Right cardiac atrium (tissue), 5 donors: ENCODE results near the gene ISG15. TPM values are rescaled to one million over a fixed set of nuclear protein-coding genes. Genes with fewer than 3 reads are reported as not detected.

Experiments used
- ATAC-seq, 2 donors: fragments of 200-7000 bp; cut with Tn5 transposase; one replicate each; pipeline versions ENCODE4 v1.8.0 to v1.9.1; 2020; ENCODE audit warnings: moderate library complexity in 2 of 2, mild to moderate bottlenecking in 1 of 2
- DNase-seq, 3 donors: peaks; one replicate each; pipeline ENCODE4 v3.0.0-alpha.2; 2020
- H3K27ac ChIP-seq: one replicate; pipeline ENCODE4 v1.5.1; 2013; ENCODE audit warnings: mild to moderate bottlenecking, low read length, control low read depth, moderate library complexity
- H3K27me3 ChIP-seq: one replicate; pipeline ENCODE4 v1.6.1; 2013; ENCODE audit not compliant: control insufficient read depth, insufficient read depth
- H3K4me1 ChIP-seq: one replicate; pipeline ENCODE4 v1.6.1; 2013; ENCODE audit warnings: low read length; ENCODE audit not compliant: control insufficient read depth, insufficient read depth
- H3K4me3 ChIP-seq: one replicate; pipeline ENCODE4 v1.5.1; 2013; ENCODE audit warnings: low read length, control low read depth
- H3K9me3 ChIP-seq: one replicate; pipeline ENCODE4 v1.6.1; 2013; ENCODE audit warnings: low read length; ENCODE audit not compliant: control insufficient read depth
- WGBS: extraction: QIAGEN DNeasy Blood & Tissue Kit; methylation state at CpG from one replicate; pipeline ENCODE4 v1.1.7; 2013; 5-methylcytosine and 5-hydroxymethylcytosine counted together
- intact Hi-C, 4 donors: fragments of 100-400 bp; cut with DNase I; formaldehyde crosslinking; loops; one replicate each; pipeline versions ENCODE4 v1.11.0 to v1.14.0; 2022 to 2023
- polyA plus RNA-seq: library from polyadenylated mRNA; stranded (reverse); fragments of 200-250 nt; gene quantifications from one replicate; pipeline ENCODE4 v1.2.3, GENCODE V29; 2013
- total RNA-seq, 4 donors: library from RNA; stranded (reverse); fragmentation: NEBNext Ultra II Directional; extraction: Animal tissue kit (Norgen Biotek cat#: 25700); gene quantifications; one replicate each; pipeline ENCODE4 v1.2.1, GENCODE V29; 2021
- donor health status: healthy with polysubstance abuse.
- donor health status: DM: no; HTN: yes; CAD: no.
- donor health status: DM: no; HTN: no; CAD: no.
- donor health status: DM: no; HTN: yes; CAD: no; lungs with severe emphysema.
- donor health status: DM: yes; HTN: yes; CAD: no.

ISG15 gene
- total and polyA plus RNA-seq, 5 donors, result 16.1 to 65.5 (median 24.8) TPM

DNA sequence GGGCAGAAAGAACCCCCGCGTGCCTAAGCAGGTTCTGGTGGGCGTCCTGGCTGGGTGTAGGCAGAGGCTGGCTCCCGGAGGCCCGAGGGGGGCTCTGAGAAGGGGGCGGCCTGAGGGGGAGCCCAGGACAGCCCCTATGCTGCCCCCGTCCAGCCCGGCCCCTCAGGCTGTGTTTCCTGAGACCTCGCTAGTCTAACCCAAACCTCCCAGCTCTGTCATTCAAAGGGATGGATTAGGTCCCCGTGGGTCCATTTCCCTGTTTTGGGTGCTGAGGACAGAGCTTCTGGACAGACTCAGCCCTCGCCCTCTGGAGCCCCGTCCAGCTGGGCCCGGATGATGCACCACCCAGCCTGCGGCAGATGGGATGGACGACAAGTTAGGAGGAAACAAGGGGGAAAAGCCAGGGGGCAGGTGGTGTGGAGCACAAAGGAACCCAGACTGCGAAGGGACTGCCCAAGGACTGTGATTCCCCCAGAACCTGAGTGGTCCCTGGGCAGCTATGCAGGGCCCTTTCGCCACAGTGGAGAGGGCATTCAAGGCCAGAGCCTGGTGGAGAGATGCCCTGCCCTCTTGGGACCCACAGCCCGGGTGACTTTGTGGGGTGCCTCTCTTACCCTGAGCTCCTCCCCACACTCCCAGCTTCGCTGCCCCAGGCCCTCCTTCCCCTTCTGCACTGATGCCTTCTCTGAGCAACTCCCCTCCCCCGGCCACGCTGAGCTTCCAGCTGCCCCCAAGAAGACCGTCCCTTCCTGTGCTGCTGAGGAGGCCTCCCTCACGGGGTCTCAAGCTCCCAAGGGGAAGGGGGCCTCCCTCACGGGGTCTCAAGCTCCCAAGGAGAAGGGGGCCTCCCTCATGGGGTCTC is 16.2 kb upstream of the ISG15 start:
- DNase-seq, result peak; percentile 15 to 59 (median 51)
- 67% methylated on average over 24 of the region's 24 CpGs for WGBS
- H3K27me3 ChIP-seq, result no peaks in the 10 kb centered on the region
- H3K9me3 ChIP-seq, result no peaks in the 10 kb centered on the region
- no peak overlapping the region for H3K27ac ChIP-seq
- H3K4me1 ChIP-seq, result no peaks in the 10 kb centered on the region
- intact Hi-C loops, result no loop called here
- no peak for ATAC-seq
- no peak overlapping the region for H3K4me3 ChIP-seq

DNA sequence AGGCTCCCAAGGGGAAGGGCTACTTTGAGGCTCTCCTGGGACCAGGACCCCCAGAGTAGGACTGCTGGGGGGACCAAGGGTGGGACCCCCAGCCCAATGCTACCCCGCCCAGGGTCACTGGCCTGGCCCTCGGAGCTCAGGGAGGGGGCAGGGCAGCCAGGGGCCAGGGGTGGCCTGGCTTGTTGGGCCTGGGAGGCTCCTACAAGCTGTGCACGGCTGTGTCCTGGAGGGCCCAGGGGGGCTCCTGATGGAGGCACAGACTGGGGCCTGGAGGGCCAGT is 15.6 kb upstream of the ISG15 start:
- Histone ChIP-seq H3K4me1 (no peaks in the 10 kb centered on the region), H3K4me3 (no peak overlapping the region), H3K27ac (no peak overlapping the region), H3K27me3 (no peaks in the 10 kb centered on the region), H3K9me3 (no peaks in the 10 kb centered on the region)
- WGBS, result 69% methylated on average over 3 of the region's 3 CpGs
- ATAC-seq (no peak), DNase-seq (no peak)
- intact Hi-C loops, result no loop called here

DNA sequence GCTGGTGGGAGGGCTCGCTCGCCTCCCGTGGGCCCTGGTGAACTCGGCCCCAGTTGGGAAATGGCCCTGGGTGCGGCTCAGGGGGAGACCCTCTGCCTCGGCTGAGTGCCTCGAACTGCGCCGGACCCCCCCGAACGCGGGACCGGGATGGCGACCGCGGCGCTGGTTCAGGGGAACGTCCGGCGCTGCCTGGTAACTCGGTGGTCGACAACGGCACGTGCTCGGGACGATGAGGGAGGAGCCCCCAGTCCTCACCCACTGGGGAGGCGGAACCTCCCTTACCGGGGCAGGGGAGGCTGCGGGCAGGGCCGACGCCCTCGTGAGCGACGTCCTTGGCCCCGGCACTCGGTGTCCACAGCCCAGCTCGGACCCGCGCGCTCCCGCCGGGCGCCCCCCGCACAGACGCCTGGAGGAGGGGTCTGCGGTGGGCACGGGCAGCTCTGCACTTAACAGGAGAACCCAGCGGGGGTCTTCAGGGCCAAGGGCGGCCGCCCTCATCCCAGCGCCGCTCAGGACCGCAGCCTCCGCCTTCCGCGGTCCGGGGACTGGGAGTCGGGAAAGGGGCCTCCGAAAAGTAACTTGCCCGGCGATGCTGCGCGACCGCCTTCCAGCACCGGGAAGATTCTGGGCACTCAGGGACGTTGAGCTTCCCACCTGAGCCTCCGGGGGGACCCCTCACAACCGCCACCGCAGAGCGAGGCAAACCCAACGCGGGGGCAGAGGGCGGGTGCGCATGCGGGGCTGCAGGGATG is 15.1 kb upstream of the ISG15 start:
- intact Hi-C loops, result loop anchor here in 1 of 4 donors (2.0 kb wide), 1 partner anchor 13 kb away; no protein-coding TSS in a partner anchor
- Histone ChIP-seq H3K4me1 (no peaks in the 10 kb centered on the region), H3K27me3 (no peaks in the 10 kb centered on the region), H3K4me3 (peak overlapping the region; percentile 60), H3K9me3 (no peaks in the 10 kb centered on the region), H3K27ac (no peak overlapping the region)
- WGBS, result 45% methylated on average over 75 of the region's 75 CpGs
- DNase-seq (peak; percentile 30 to 77 (median 69)), ATAC-seq (no peak)

DNA sequence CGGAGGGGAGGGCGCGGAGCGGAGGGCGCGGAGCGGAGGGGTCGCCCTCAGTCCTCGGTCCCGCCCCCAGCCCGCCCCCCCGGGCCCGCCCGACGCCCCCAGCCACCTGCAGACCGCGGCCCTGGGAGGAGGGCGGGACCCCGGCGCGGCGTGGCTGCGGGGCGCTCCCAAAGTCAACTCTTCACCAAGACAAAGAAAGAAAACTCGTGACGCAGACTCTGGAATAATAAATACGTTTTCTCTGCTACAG is 14.6 kb upstream of the ISG15 start:
- H3K9me3 ChIP-seq, result no peaks in the 10 kb centered on the region
- H3K4me3 ChIP-seq, result peak overlapping the region; percentile 60
- 12% methylated on average over 26 of the region's 27 CpGs for WGBS
- DNase-seq (no peak), ATAC-seq (no peak)
- no peaks in the 10 kb centered on the region for H3K4me1 ChIP-seq
- intact Hi-C loops, result loop anchor here in 1 of 4 donors (2.0 kb wide), 1 partner anchor 14 kb away; no protein-coding TSS in a partner anchor
- no peak overlapping the region for H3K27ac ChIP-seq
- no peaks in the 10 kb centered on the region for H3K27me3 ChIP-seq

DNA sequence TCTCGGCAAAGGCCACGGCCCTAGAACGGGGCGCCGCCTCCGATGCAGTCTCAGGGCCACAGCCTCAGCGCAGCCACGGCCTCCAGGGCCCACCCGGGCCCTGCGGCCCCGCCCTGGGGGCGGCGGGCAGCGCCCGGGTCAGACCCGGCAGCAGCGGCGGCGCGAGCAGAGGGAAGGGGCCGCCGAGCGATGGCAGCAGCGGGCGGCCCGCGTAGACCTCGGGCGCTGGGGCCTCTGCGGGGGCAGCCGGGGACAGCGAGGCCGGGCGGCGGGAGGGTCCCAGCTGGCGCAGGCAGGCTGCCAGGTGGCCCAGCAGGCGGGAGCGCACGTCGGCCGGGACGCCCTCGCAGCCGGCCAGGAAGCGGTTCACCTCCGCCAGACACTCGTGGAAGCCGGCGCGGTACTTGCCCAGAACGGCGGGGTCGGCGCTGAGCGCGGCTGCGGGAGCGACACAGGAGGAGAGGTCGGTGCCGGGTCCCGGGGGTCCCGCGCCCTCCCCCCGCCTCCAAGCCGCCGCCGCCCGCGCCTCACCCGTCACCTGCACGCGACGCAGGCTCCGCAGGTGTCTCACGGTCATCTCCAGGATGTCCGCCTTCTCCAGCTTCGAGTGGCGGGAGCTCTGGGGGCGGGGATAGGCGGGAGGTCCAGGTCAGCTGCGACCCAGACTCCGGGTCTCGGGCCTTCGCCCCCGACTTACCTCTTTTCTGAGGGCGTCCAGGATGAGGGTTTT is 14.1 kb upstream of the ISG15 start:
- ATAC-seq (peak in 1 of 2 donors; percentile 1), DNase-seq (peak; percentile 47 to 80 (median 76))
- Histone ChIP-seq H3K27me3 (no peaks in the 10 kb centered on the region), H3K9me3 (no peaks in the 10 kb centered on the region), H3K4me3 (peak overlapping the region; percentile 60), H3K27ac (peak overlapping the region; percentile 88), H3K4me1 (no peaks in the 10 kb centered on the region)
- intact Hi-C loops, result loop anchor here in 1 of 4 donors (2.0 kb wide), 1 partner anchor 14 kb away; no protein-coding TSS in a partner anchor
- WGBS, result under 1% methylated on average over 86 of the region's 86 CpGs

DNA sequence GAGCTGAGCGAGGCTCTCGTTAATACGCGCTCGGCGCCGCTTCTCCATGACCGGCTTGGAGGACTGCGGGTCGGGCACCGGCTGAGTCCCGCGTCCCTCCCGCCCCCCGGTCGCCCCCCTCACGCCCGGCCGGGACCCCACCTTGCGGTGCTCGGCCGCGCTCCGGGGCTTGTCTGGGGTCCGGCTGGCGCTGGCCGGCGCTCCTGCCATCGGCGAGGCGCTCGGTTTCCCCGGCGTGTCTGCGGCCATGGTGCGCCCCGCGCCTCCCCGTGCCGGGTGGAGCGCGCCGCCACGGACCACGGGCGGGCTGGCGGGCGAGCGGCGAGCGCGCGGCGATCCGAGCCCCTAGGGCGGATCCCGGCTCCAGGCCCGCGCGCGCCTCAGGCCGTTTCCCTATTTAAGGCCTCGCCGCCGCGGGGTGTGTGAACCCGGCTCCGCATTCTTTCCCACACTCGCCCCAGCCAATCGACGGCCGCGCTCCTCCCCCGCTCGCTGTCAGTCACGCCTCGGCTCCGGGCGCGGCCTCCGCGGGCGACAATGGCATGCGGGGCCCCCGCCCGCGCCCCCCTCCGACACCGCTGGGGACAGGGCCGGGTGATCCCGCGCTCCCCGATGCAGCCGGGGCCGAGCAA is 13.5 kb upstream of the ISG15 start, which contains the start of gene HES4:
HES4 (minus strand) TSS at position 373 of the 632 bp plus-strand sequence; CDS start at position 249, 124 bp downstream.
- no peaks in the 10 kb centered on the region for H3K9me3 ChIP-seq
- peak within 1 kb of the TSS; percentile 88 for H3K27ac ChIP-seq
- under 1% methylated on average over 95 of the region's 95 CpGs for WGBS
- DNase-seq, result peak; percentile 96 to 98 (median 97)
- H3K27me3 ChIP-seq, result no peaks in the 10 kb centered on the region
- peaks cover 4% of the 10 kb centered on the region for H3K4me1 ChIP-seq
- peak within 1 kb of the TSS; percentile 60 for H3K4me3 ChIP-seq
- intact Hi-C loops, result loop anchor here in 1 of 4 donors (2.0 kb wide), 1 partner anchor 15 kb away; no protein-coding TSS in a partner anchor
- ATAC-seq, result peak; percentile 81 to 86

DNA sequence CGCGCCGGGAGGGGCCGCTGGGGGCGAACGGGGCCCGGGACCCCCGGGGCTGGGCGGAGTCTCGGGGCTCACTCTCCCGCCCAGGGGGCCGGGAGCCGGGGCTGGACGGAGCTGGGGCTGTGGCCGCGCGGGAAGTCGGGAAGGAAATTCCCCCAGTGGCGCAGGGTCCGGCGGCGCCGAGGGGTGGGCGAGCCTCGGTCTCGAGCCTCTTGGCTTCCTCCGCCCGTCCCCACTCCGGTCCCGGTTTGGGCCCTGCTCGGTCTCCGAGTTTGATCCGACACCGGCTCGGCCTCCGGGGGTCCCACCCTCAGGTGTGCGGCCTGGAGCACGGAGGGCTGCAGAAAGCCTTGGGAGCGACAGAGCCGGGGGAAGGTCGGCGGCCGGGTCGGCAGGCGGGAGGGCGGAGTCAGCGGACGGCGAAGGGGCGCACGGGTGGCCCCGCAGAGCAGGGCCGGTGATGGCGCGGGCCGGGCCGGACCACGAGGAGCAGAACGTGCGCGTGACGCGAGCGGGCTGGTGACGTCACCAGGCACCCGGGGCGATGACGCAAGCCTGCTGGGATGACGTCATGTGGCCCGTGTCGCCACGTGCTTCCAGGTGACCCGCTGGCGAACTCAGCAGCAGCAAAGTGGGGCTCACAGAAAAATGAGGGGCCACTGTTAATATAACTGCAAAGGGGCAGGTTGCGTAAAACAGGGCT is 12.8 kb upstream of the ISG15 start:
- ATAC-seq, result peak; percentile 64 to 65
- Histone ChIP-seq H3K27ac (peak overlapping the region; percentile 79), H3K4me1 (peaks cover 8% of the 10 kb centered on the region), H3K27me3 (no peaks in the 10 kb centered on the region), H3K9me3 (no peaks in the 10 kb centered on the region), H3K4me3 (peak overlapping the region; percentile 60)
- under 1% methylated on average over 75 of the region's 75 CpGs for WGBS
- intact Hi-C loops, result no loop called here
- DNase-seq, result peak; percentile 87 to 94 (median 88)

DNA sequence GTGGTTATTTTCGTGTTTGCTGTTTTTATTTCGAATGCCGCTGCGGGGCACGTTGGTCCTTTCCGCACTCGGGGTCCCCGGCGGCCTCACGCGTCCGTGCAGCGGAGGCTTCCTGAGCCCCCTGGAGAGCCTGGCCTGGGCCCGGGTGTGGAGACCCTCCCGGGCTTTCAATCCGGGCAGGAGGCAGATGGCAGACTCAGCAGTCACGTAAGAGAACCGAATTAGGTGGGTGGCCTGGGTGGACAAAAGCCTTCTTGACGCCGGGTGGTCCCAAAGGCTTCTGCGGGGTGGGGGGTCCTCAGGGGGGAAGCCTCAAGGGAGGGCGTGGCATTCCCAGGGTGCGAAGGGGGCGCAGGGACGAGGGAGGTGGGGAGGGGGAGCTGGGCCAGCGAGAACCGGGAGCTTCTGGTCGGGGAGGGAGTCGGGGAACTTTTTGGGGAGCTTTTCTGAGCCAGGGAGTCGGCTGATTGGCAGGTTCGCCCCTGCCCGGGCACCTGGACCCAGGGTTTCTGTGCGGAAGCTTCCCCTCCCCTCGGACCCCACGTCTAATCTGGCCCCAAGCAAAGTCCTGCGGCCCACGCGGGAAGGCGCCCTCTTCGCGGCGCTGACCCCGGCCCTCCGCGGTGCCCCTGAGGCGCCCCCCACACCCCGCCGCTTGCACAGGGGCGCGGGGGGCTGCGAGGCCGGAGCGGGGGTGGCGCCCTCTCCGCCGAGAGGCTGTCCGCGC is 12.1 kb upstream of the ISG15 start:
- ATAC-seq (no peak), DNase-seq (peak; percentile 41 to 70 (median 61))
- Histone ChIP-seq H3K27me3 (no peaks in the 10 kb centered on the region), H3K9me3 (no peaks in the 10 kb centered on the region), H3K4me3 (peak overlapping the region; percentile 60), H3K4me1 (peaks cover 8% of the 10 kb centered on the region), H3K27ac (peak overlapping the region; percentile 79)
- 1% methylated on average over 58 of the region's 58 CpGs for WGBS
- intact Hi-C loops, result no loop called here

DNA sequence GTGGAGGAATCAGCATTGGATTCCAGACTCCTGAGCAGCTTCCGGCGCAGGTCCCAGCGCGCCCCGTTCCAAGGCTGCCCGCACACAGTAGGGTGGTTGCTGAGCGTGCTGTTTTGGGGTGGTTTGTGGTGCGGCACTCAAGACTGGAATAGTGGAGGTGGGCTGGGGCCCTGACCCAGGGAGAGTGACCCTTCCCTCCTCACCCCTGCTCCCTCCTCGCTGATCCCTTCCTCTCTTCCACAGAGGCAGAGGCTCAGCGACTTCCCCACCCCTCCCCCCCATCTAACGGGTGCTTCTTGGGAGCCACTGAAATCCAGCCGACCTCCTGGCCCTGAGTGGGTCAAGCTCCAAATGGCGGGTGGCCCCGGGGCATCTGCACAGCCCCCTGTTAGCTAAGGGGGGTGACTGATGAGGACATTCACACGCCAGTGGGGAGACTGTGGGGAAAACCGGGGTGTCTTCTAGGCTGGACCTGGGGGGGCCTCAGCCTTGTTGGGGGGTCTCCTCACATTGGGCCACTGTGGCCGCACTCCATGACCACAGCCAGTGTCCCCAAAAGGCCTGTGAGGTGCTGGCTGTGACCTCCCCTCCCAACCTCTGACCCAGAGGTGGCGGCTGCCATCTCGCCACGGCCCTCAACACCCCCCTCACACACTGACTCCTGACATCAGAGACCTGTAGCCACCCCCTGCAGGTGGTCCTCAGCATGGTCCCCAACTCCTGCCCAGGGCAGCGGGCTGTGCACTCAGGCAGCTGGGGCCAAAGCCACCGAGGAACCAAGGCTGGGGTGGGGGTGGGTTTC is 9.5 kb upstream of the ISG15 start:
- WGBS, result 86% methylated on average over 22 of the region's 22 CpGs
- peak; percentile 18 to 61 (median 54) for DNase-seq

More for the DNA sequence above, 9.5 kb upstream of the ISG15 start:
- H3K27me3 ChIP-seq, result no peaks in the 10 kb centered on the region
- H3K9me3 ChIP-seq, result no peaks in the 10 kb centered on the region
- intact Hi-C loops, result no loop called here
- no peak overlapping the region for H3K4me3 ChIP-seq
- ATAC-seq, result no peak
- H3K27ac ChIP-seq, result no peak overlapping the region
- peaks cover 8% of the 10 kb centered on the region for H3K4me1 ChIP-seq
